ENCODE data around the gene GRB10.
"Not testable (repeated sequence)": the region's sequence is repeated elsewhere in the genome, so short reads cannot be mapped to it uniquely, and the experiment has no call there.

GRB10 gene

GRCh38 chr7:50738932-50739331 lies 43.8 kb downstream of the GRB10 start:
- DNase-seq, result no peak

GRCh38 chr7:50735836-50736235 lies 46.9 kb downstream of the GRB10 start:
- DNase-seq, result not testable (repeated sequence)

GRCh38 chr7:50735333-50735732 lies 47.4 kb downstream of the GRB10 start:
- DNase-seq, result no peak

GRCh38 chr7:50734246-50734645 lies 48.5 kb downstream of the GRB10 start:
- DNase-seq, result no peak

GRCh38 chr7:50733552-50733951 lies 49.1 kb downstream of the GRB10 start:
- no peak for DNase-seq

- no peak for DNase-seq
These were observed 50.8 kb downstream of the GRB10 start for GRCh38 chr7:50731703-50732582.

- no peak for DNase-seq
These were observed 52.0 kb downstream of the GRB10 start for GRCh38 chr7:50730446-50731400.

- no peak for DNase-seq
These were observed 52.7 kb downstream of the GRB10 start for GRCh38 chr7:50729962-50730361.

- DNase-seq, result no peak
These were observed 54.5 kb downstream of the GRB10 start for GRCh38 chr7:50728184-50728583.

- DNase-seq, result no peak
These were observed 55.0 kb downstream of the GRB10 start for GRCh38 chr7:50727711-50728110.

- no peak for DNase-seq
These were observed 55.6 kb downstream of the GRB10 start for GRCh38 chr7:50727072-50727471.

GRCh38 chr7:50725774-50726173 lies 56.9 kb downstream of the GRB10 start:
- DNase-seq, result no peak

- no peak for DNase-seq
These were observed 57.9 kb downstream of the GRB10 start for GRCh38 chr7:50724526-50725520.

GRCh38 chr7:50723888-50724287 lies 58.8 kb downstream of the GRB10 start:
- no peak for DNase-seq

- DNase-seq, result no peak
These were observed 59.5 kb downstream of the GRB10 start for GRCh38 chr7:50723173-50723572.

- DNase-seq, result no peak
These were observed 60.9 kb downstream of the GRB10 start for GRCh38 chr7:50721661-50722259.

- DNase-seq, result no peak
These were observed 61.5 kb downstream of the GRB10 start for GRCh38 chr7:50721160-50721559.

GRCh38 chr7:50720295-50720694 lies 62.4 kb downstream of the GRB10 start:
- no peak for DNase-seq

- DNase-seq, result no peak
These were observed 63.8 kb downstream of the GRB10 start for GRCh38 chr7:50718876-50719275.

GRCh38 chr7:50718311-50718710 lies 64.4 kb downstream of the GRB10 start:
- peak; percentile 77 for DNase-seq

GRCh38 chr7:50717181-50717580 lies 65.5 kb downstream of the GRB10 start:
- no peak for DNase-seq

- DNase-seq, result no peak
These were observed 67.8 kb downstream of the GRB10 start for GRCh38 chr7:50714857-50715256.

Measured in DMS79 (cell line).